Endothelial cell of umbilical vein (primary cell): ENCODE results near the gene PKP3.

Source experiments
- EZH2 ChIP-seq: IDR thresholded peaks from 2 replicates; pipeline ENCODE4 v1.6.1; 2012; ENCODE audit warnings: borderline replicate concordance, low read depth, mild to moderate bottlenecking, moderate library complexity, low read length, inconsistent platforms; ENCODE audit not compliant: severe bottlenecking
- GATA2 ChIP-seq: IDR thresholded peaks from 2 replicates; pipeline ENCODE4 v1.7.0; 2011; ENCODE audit warnings: low read depth, mild to moderate bottlenecking, moderate library complexity, mixed read lengths, low read length; ENCODE audit not compliant: insufficient read length, insufficient read depth
- POLR2A ChIP-seq: IDR thresholded peaks from 2 replicates; pipeline ENCODE4 v1.6.1; 2012; ENCODE audit warnings: low read depth, mild to moderate bottlenecking, control low read depth, low read length
- POLR2AphosphoS5 ChIP-seq: IDR thresholded peaks from 2 replicates; pipeline ENCODE4 v1.6.1; 2012; ENCODE audit warnings: low read depth, mild to moderate bottlenecking, control low read depth, low read length, moderate library complexity; ENCODE audit not compliant: insufficient read depth
- TF ChIP-seq, protein P1 (sequence below), 2 donors: IDR thresholded peaks; 1 replicate in 1 of 2; 2 replicates in 1 of 2; pipeline ENCODE4 v1.5.1; 2011; ENCODE audit warnings: low read length in 2 of 2, mild to moderate bottlenecking in 2 of 2, moderate library complexity in 2 of 2, control low read depth in 1 of 2, inconsistent platforms in 1 of 2, low read depth in 1 of 2; ENCODE audit not compliant: insufficient read depth in 1 of 2; ENCODE audit errors: extremely low read depth in 1 of 2

DNA sequence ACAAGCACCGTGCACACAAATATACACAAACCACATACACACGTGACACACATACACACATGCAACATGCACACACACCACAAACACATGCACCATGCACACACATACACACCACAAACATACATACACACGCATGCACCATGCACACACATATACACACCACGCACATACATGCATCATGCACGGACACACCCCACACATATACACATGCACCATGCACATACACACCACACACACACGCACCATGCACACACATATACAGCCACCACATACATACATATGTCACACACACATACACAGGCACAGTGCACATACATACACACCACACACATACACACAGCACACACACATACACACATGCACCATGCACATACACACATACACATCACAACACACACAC is 37.4 kb upstream of the PKP3 start:
- TF ChIP-seq, protein P1, sequence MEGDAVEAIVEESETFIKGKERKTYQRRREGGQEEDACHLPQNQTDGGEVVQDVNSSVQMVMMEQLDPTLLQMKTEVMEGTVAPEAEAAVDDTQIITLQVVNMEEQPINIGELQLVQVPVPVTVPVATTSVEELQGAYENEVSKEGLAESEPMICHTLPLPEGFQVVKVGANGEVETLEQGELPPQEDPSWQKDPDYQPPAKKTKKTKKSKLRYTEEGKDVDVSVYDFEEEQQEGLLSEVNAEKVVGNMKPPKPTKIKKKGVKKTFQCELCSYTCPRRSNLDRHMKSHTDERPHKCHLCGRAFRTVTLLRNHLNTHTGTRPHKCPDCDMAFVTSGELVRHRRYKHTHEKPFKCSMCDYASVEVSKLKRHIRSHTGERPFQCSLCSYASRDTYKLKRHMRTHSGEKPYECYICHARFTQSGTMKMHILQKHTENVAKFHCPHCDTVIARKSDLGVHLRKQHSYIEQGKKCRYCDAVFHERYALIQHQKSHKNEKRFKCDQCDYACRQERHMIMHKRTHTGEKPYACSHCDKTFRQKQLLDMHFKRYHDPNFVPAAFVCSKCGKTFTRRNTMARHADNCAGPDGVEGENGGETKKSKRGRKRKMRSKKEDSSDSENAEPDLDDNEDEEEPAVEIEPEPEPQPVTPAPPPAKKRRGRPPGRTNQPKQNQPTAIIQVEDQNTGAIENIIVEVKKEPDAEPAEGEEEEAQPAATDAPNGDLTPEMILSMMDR (IDR thresholded peaks at IDR 0.05; ENCODE audit: extremely low read depth in 1 of 2, insufficient read depth in 1 of 2, low read depth in 1 of 2, low read length in 2 of 2), result no peak
- TF ChIP-seq POLR2A (no peak), GATA2 (no peak), POLR2AphosphoS5 (no peak), EZH2 (no peak)
